Stimulated activated CD8-positive, alpha-beta memory T cell treated with anti-CD3 and anti-CD28 coated beads, Interleukin-2, amount 100 ng/mL, for 48 hours (primary cell): ENCODE results near the gene KRTAP4-4.

Experiments
- DNase-seq, 2 donors: peaks; one replicate each; pipeline ENCODE4 v3.0.0-alpha.2; 2020; ENCODE audit warnings: low read depth in 2 of 2

KRTAP4-4 gene

DNA sequence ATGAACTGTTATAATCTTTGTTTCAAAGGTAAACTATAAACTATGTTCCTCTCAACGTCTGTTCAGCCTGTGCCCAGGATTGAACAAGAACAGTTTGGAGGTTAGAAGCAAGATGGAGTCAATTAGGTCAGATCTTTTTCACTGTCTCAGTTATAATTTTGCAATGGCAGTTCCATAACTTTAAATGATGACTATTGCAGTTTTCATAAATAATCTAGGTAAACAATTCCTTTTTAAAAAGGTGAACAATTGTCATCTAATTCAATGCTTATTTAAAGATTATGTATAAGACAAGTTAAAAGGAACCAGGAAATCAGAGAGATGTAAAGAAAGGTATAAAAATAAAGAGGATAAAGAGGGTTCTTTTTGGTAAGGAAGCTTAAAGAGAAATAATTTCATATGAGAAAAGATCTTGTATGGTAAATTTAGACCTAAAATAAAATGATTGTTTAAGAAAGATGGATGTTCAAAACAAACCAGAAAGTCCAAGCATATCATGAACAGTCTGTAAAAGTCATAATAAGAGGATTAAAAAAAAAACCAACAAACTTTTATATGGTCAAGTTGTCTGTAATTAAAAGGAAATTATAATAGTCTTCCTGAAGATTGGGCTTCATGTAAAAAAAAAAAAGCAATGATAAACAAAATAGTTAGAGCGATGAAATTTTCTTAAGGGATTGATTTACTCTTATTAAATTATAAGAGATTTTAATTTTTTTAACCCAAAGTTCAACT, 49.2 kb downstream of the KRTAP4-4 start:
- DNase-seq: no peak
